Ishikawa (cell line): ENCODE measurements around the gene NLGN1.

Experiments
- CEBPB ChIP-seq: IDR thresholded peaks from 2 replicates; pipeline ENCODE4 v1.6.1; 2012
- CREB1 ChIP-seq: IDR thresholded peaks from 2 replicates; pipeline ENCODE4 v1.6.1; 2012; ENCODE audit warnings: low read depth
- EGR1 ChIP-seq: IDR thresholded peaks from 2 replicates; pipeline ENCODE4 v1.6.1; 2012
- EP300 ChIP-seq: IDR thresholded peaks from 2 replicates; pipeline ENCODE4 v1.6.1; 2012; ENCODE audit warnings: borderline replicate concordance
- FOXM1 ChIP-seq: IDR thresholded peaks from 2 replicates; pipeline ENCODE4 v1.6.1; 2012; ENCODE audit warnings: low read depth, borderline replicate concordance
- NFIC ChIP-seq: IDR thresholded peaks from 2 replicates; pipeline ENCODE4 v1.6.1; 2012
- RAD21 ChIP-seq: IDR thresholded peaks from 2 replicates; pipeline ENCODE4 v1.6.1; 2012; ENCODE audit warnings: low read depth
- TAF1 ChIP-seq: IDR thresholded peaks from 2 replicates; pipeline ENCODE4 v1.6.1; 2012; ENCODE audit warnings: low read depth, mild to moderate bottlenecking
- TCF12 ChIP-seq: IDR thresholded peaks from 2 replicates; pipeline ENCODE4 v1.6.1; 2012; ENCODE audit warnings: low read depth
- TEAD4 ChIP-seq: IDR thresholded peaks from 2 replicates; pipeline ENCODE4 v1.6.1; 2012
- YY1 ChIP-seq: IDR thresholded peaks from 2 replicates; pipeline ENCODE4 v1.6.1; 2012; ENCODE audit warnings: low read depth
- ZBTB7A ChIP-seq: IDR thresholded peaks from 2 replicates; pipeline ENCODE4 v1.6.1; 2012; ENCODE audit warnings: low read depth
- TF ChIP-seq, protein P1 (sequence below): IDR thresholded peaks from 2 replicates; pipeline ENCODE4 v1.6.1; 2012; ENCODE audit warnings: low read depth, mild to moderate bottlenecking
- TF ChIP-seq, protein P2 (sequence below): IDR thresholded peaks from 2 replicates; pipeline ENCODE4 v1.6.1; 2012
- TF ChIP-seq, protein P3 (sequence below): IDR thresholded peaks from 2 replicates; pipeline ENCODE4 v1.6.1; 2012

Gene NLGN1

DNA sequence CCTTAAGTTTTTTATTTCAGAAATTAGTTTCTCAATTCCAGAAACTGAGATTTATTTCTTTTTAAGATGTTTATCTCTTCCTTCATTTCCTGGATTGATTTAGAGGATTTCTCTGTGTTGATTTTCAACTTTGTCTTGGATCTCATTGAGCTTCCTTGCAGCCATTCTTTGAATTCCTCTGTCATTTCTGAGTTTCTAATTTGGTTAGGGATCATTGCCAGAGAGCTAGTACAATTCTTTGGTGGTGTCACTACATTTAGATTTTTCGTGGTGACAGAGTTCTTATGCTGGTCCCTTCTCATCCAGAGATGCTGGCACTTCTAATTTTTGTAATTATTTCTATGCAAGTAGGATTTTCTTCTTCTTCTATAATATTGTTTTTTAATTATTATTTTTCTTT, 770.5 kb downstream of the NLGN1 start:
- TF ChIP-seq YY1 (no peak), NFIC (no peak), RAD21 (no peak), CEBPB (no peak), TCF12 (no peak), TEAD4 (no peak)
- TF ChIP-seq, protein P1, sequence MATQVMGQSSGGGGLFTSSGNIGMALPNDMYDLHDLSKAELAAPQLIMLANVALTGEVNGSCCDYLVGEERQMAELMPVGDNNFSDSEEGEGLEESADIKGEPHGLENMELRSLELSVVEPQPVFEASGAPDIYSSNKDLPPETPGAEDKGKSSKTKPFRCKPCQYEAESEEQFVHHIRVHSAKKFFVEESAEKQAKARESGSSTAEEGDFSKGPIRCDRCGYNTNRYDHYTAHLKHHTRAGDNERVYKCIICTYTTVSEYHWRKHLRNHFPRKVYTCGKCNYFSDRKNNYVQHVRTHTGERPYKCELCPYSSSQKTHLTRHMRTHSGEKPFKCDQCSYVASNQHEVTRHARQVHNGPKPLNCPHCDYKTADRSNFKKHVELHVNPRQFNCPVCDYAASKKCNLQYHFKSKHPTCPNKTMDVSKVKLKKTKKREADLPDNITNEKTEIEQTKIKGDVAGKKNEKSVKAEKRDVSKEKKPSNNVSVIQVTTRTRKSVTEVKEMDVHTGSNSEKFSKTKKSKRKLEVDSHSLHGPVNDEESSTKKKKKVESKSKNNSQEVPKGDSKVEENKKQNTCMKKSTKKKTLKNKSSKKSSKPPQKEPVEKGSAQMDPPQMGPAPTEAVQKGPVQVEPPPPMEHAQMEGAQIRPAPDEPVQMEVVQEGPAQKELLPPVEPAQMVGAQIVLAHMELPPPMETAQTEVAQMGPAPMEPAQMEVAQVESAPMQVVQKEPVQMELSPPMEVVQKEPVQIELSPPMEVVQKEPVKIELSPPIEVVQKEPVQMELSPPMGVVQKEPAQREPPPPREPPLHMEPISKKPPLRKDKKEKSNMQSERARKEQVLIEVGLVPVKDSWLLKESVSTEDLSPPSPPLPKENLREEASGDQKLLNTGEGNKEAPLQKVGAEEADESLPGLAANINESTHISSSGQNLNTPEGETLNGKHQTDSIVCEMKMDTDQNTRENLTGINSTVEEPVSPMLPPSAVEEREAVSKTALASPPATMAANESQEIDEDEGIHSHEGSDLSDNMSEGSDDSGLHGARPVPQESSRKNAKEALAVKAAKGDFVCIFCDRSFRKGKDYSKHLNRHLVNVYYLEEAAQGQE = no peak

DNA sequence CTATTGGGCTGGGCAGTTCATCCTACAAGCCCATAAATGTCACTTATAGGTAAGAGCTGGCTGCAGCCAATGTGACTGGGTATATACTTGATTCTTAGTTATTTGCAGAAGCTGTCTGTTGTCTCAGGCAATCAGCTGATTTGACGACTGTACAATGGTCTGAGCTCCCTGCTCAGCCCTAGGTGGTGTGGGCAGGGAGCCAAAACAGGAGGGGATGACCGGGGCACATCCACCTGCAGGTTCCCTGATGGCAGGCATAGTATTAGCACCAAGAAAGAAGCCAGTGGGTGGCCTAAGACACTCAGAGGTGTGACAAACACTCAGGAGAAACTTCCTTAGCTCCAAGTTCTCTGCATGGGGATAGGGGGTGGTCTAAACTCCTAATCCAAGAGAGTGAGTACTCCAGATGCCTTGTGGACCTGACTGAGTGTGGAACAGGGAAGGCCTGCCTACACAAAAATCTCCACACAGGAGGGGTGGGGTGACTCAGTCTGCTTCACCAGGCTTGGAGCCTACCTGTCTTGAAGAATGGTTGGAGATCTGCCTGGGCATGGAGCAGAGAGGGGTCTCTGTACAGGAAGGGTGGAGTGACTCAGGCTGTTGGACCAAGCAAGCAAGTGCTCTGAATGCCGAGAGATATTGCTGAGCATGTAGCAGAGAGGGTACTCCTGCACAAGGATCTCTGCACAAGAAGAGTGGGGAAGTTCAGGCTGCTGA, 771.2 kb downstream of the NLGN1 start:
- TF ChIP-seq, protein P1 = no peak
- peak; percentile 70 for TF ChIP-seq NFIC
- TF ChIP-seq, protein P2, sequence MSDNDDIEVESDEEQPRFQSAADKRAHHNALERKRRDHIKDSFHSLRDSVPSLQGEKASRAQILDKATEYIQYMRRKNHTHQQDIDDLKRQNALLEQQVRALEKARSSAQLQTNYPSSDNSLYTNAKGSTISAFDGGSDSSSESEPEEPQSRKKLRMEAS = no peak

DNA sequence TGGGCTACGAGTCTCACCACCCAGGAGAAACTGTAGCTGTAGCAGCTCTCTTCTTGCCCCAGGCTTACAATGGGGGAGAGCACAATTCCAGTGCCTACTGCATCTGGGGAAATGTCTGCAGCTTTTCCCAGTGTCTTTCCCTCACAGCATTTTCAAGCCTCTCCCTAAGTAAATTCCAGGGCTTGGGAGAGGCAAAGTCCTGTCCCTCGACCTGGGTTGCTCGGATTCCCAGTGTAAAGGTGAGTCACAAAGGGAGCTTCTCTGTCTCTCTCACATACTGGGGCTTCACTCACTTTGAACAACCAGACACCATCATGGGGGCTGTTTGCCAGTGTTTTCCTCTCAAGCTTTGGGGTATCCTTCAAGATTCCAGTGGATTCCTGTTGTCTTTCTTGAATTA, 772.2 kb downstream of the NLGN1 start:
- TF ChIP-seq NFIC = no peak
- TF ChIP-seq, protein P2 = no peak
- no peak for TF ChIP-seq CEBPB
- TF ChIP-seq YY1 = no peak

DNA sequence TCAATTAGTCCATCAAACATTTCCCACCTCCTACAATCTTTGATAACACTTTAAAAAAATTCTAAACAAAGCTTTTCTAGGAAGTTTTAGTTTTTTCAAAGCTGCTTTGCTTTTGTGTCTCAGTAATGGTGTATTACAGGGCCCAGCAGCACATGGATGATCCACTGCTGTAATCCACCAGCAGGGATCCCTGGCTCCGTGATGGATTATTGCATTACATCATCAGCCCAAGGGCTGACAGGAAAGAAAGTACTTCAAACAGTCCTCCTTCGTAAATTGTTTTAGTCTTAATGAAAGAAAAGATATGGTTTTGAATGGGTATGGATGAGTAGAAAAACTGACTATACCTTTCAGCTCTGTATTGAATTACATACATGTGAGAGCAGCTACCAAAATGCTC, 772.7 kb downstream of the NLGN1 start:
- TF ChIP-seq TCF12 = no peak
- TF ChIP-seq YY1 = no peak
- TF ChIP-seq, protein P3, sequence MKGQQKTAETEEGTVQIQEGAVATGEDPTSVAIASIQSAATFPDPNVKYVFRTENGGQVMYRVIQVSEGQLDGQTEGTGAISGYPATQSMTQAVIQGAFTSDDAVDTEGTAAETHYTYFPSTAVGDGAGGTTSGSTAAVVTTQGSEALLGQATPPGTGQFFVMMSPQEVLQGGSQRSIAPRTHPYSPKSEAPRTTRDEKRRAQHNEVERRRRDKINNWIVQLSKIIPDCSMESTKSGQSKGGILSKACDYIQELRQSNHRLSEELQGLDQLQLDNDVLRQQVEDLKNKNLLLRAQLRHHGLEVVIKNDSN = no peak
- TF ChIP-seq RAD21 = no peak
- no peak for TF ChIP-seq TAF1
- no peak for TF ChIP-seq NFIC
- TF ChIP-seq, protein P2 = no peak
- no peak for TF ChIP-seq CREB1
- no peak for TF ChIP-seq EP300
- no peak for TF ChIP-seq TEAD4
- TF ChIP-seq ZBTB7A = no peak
- no peak for TF ChIP-seq CEBPB
- TF ChIP-seq EGR1 = no peak

DNA sequence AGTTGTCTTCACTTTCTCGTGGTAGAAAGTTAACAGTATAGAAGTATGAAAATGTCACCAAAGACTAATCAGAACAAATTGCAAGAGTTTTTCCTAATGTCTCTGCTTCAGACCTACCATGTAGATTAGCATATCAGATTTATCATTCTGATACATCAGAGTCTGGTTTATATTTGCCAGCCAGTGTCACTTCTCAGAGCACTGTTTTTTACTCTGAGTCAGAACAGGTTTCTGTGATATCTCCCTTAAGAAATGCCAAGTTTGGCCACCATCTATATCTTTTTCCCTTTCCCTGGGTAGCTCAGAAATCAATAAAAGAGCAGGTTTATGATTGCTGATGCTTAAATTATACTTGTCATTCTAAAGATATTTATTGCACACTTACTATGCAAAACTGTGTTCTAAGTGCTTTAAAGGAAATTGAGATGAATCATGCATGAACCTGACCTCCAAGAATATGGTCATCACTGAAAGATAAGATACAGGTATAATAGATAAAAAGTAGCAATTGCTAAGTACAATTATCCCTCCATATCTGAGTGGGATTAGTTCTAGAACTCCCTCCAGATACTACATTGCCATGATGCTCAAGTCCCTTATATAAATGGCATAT, 788.9 kb downstream of the NLGN1 start:
- TF ChIP-seq CREB1 = no peak
- TF ChIP-seq, protein P1 = no peak
- no peak for TF ChIP-seq NFIC

DNA sequence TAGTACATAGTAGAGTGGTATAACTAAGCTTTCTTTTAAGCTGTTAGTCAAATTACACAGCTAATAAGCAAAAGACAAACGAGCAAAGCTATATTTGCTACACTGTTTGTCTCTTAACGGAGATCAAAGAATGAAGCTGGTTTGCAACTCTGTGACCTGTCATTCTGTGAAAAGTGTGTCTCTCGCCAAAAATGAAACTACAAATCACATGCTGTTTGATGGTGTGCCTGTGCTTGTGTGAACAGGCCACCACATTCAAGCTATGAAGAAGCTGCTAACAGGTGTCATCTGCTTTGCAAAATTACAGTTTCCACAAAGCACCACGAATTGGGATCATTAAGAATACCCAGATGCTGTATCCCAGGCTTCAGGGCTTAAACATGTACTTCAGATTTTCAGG, 793.8 kb downstream of the NLGN1 start:
- no peak for TF ChIP-seq TCF12
- no peak for TF ChIP-seq YY1
- no peak for TF ChIP-seq TAF1
- no peak for TF ChIP-seq NFIC
- no peak for TF ChIP-seq FOXM1
- TF ChIP-seq, protein P3 = no peak
- no peak for TF ChIP-seq TEAD4
